Activated naive CD8-positive, alpha-beta T cell treated with anti-CD3 and anti-CD28 coated beads, Interleukin-2, amount 50 U/mL, for 24 hours (primary cell): Measurements from ENCODE around the gene CUBN.

ENCODE experiments used
- ATAC-seq: fragments of 150-1000 bp; cut with Tn5 transposase; one replicate; pipeline ENCODE4 v1.10.0; 2021
- DNase-seq: peaks from one replicate; pipeline ENCODE4 v3.0.0; 2021
- H3K27ac Mint-ChIP-seq: one replicate; pipeline ENCODE4 v1.8.0; 2021; ENCODE audit warnings: mild to moderate bottlenecking, mixed read lengths
- H3K27me3 Mint-ChIP-seq: one replicate; pipeline ENCODE4 v1.8.0; 2021; ENCODE audit warnings: mixed read lengths
- H3K36me3 Mint-ChIP-seq: one replicate; pipeline ENCODE4 v1.8.0; 2021; ENCODE audit warnings: low read depth, mixed read lengths
- H3K4me1 Mint-ChIP-seq: one replicate; pipeline ENCODE4 v1.8.0; 2021; ENCODE audit warnings: mixed read lengths
- H3K4me3 Mint-ChIP-seq: one replicate; pipeline ENCODE4 v1.8.0; 2021; ENCODE audit warnings: mild to moderate bottlenecking, moderate library complexity, mixed read lengths
- H3K9me3 Mint-ChIP-seq: one replicate; pipeline ENCODE4 v1.8.0; 2021; ENCODE audit warnings: mixed read lengths

Gene CUBN

DNA sequence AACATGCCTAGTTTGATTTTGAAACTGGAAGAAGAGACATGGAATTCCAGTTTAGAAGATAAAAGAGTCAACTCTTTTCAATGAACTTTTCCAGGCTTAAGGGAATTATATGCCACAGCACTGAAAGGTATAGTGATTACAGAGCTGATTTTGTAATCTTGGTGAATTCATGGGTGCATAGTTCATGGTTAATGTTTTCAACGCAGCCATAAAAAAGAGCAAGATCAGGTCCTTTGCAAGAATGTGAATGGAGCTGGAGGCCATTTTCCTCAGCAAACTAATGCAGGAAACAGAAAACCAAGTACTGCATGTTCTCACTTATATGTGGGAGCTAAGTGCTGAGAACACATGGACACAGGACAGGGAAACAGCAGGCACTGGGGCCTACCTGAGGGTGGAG lies 94.2 kb downstream of the CUBN start:
- no peak overlapping the region for H3K27ac Mint-ChIP-seq
- DNase-seq, result no peak
- peaks cover 37% of the 10 kb centered on the region for H3K4me1 Mint-ChIP-seq

GRCh38 chr10:17033529-17034260 lies 95.9 kb downstream of the CUBN start:
- peaks cover 54% of the 10 kb centered on the region for H3K4me1 Mint-ChIP-seq
- H3K27ac Mint-ChIP-seq, result no peak overlapping the region
- no peaks in the 10 kb centered on the region for H3K9me3 Mint-ChIP-seq
- H3K27me3 Mint-ChIP-seq, result no peaks in the 10 kb centered on the region
- no peak for ATAC-seq
- no peak for DNase-seq
- H3K4me3 Mint-ChIP-seq, result no peak overlapping the region
- H3K36me3 Mint-ChIP-seq, result no peaks in the 10 kb centered on the region

More for the DNA sequence above, 94.2 kb downstream of the CUBN start:
- Mint-ChIP-seq H3K27me3 (no peaks in the 10 kb centered on the region), H3K36me3 (no peaks in the 10 kb centered on the region), H3K4me3 (no peak overlapping the region), H3K9me3 (no peaks in the 10 kb centered on the region)
- ATAC-seq, result no peak

GRCh38 chr10:17031637-17032635 lies 97.7 kb downstream of the CUBN start:
- Mint-ChIP-seq H3K27ac (peak overlapping the region; percentile 9), H3K4me3 (no peak overlapping the region), H3K4me1 (peaks cover 68% of the 10 kb centered on the region), H3K9me3 (no peaks in the 10 kb centered on the region), H3K36me3 (no peaks in the 10 kb centered on the region), H3K27me3 (no peaks in the 10 kb centered on the region)
- DNase-seq (no peak), ATAC-seq (no peak)

GRCh38 chr10:17029581-17030271 lies 99.9 kb downstream of the CUBN start:
- Mint-ChIP-seq H3K36me3 (peaks cover 2% of the 10 kb centered on the region), H3K4me3 (peak overlapping the region; percentile 77), H3K27ac (peak overlapping the region; percentile 97), H3K9me3 (no peaks in the 10 kb centered on the region), H3K27me3 (peaks cover 3% of the 10 kb centered on the region), H3K4me1 (peaks cover 90% of the 10 kb centered on the region)
- DNase-seq (peak; percentile 80), ATAC-seq (peak; percentile 31)

- Mint-ChIP-seq H3K4me1 (peaks cover 95% of the 10 kb centered on the region), H3K27me3 (peaks cover 3% of the 10 kb centered on the region), H3K36me3 (peaks cover 2% of the 10 kb centered on the region), H3K9me3 (no peaks in the 10 kb centered on the region), H3K4me3 (peak overlapping the region; percentile 77), H3K27ac (peak overlapping the region; percentile 97)
- no peak for ATAC-seq
- no peak for DNase-seq
Measured at GRCh38 chr10:17029239-17029580, 100.4 kb downstream of the CUBN start.

- Mint-ChIP-seq H3K36me3 (peaks cover 2% of the 10 kb centered on the region), H3K4me1 (peaks cover 96% of the 10 kb centered on the region), H3K9me3 (no peaks in the 10 kb centered on the region), H3K4me3 (peak overlapping the region; percentile 77), H3K27me3 (peaks cover 3% of the 10 kb centered on the region), H3K27ac (peak overlapping the region; percentile 97)
- no peak for ATAC-seq
- peak; percentile 27 for DNase-seq
Measured at GRCh38 chr10:17028798-17029197, 100.8 kb downstream of the CUBN start.

- ATAC-seq, result peak; percentile 52
- Mint-ChIP-seq H3K27ac (peak overlapping the region; percentile 99), H3K4me3 (peak overlapping the region; percentile 53), H3K4me1 (peaks cover 95% of the 10 kb centered on the region), H3K36me3 (peaks cover 2% of the 10 kb centered on the region), H3K9me3 (no peaks in the 10 kb centered on the region), H3K27me3 (peaks cover 3% of the 10 kb centered on the region)
- peak; percentile 68 for DNase-seq
Measured at GRCh38 chr10:17026686-17027485, 102.7 kb downstream of the CUBN start.

GRCh38 chr10:17025444-17026295 lies 103.9 kb downstream of the CUBN start:
- peak overlapping the region; percentile 99 for H3K27ac Mint-ChIP-seq
- DNase-seq (peak; percentile 75), ATAC-seq (peak; percentile 75)
- H3K4me1 Mint-ChIP-seq, result peaks cover 85% of the 10 kb centered on the region
- H3K9me3 Mint-ChIP-seq, result no peaks in the 10 kb centered on the region
- peaks cover 3% of the 10 kb centered on the region for H3K27me3 Mint-ChIP-seq
- peak overlapping the region; percentile 73 for H3K4me3 Mint-ChIP-seq
- peaks cover 2% of the 10 kb centered on the region for H3K36me3 Mint-ChIP-seq

GRCh38 chr10:17024461-17024860 lies 105.2 kb downstream of the CUBN start:
- DNase-seq, result no peak
- peak overlapping the region; percentile 53 for H3K4me3 Mint-ChIP-seq
- H3K27ac Mint-ChIP-seq, result peak overlapping the region; percentile 99
- peaks cover 1% of the 10 kb centered on the region for H3K9me3 Mint-ChIP-seq
- peaks cover 2% of the 10 kb centered on the region for H3K36me3 Mint-ChIP-seq
- ATAC-seq, result no peak
- H3K27me3 Mint-ChIP-seq, result peaks cover 3% of the 10 kb centered on the region
- peaks cover 77% of the 10 kb centered on the region for H3K4me1 Mint-ChIP-seq

- H3K27me3 Mint-ChIP-seq, result peaks cover 3% of the 10 kb centered on the region
- peaks cover 6% of the 10 kb centered on the region for H3K36me3 Mint-ChIP-seq
- DNase-seq (peak; percentile 66), ATAC-seq (peak; percentile 75)
- peak overlapping the region; percentile 99 for H3K27ac Mint-ChIP-seq
- H3K9me3 Mint-ChIP-seq, result peaks cover 6% of the 10 kb centered on the region
- peaks cover 73% of the 10 kb centered on the region for H3K4me1 Mint-ChIP-seq
- H3K4me3 Mint-ChIP-seq, result peak overlapping the region; percentile 53
Measured at GRCh38 chr10:17023386-17024298, 106.0 kb downstream of the CUBN start.

DNA sequence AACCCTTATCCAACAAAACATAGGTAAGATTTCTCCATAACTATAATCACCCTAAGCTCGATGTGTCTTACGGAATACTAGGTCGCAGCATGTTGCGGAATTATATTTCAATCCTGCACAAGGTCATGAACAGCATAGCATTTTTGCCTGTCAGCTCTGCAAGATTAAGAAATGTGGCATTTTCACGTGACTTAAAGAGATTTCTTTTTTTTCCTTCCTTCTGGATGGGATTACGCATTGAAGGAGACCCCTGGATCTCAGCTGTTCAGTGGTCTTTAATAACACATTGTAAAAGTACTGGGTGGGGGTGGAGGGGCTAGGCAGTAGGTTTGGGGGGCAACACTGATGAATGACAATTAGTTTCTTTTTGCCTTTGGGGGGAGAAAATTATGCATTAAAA lies 106.7 kb downstream of the CUBN start:
- Mint-ChIP-seq H3K4me1 (peaks cover 66% of the 10 kb centered on the region), H3K36me3 (peaks cover 10% of the 10 kb centered on the region), H3K27me3 (peaks cover 3% of the 10 kb centered on the region), H3K4me3 (peak overlapping the region; percentile 53), H3K27ac (peak overlapping the region; percentile 99), H3K9me3 (peaks cover 6% of the 10 kb centered on the region)
- DNase-seq (no peak), ATAC-seq (no peak)

GRCh38 chr10:17022466-17022825 lies 107.2 kb downstream of the CUBN start:
- no peak overlapping the region for H3K4me3 Mint-ChIP-seq
- peaks cover 6% of the 10 kb centered on the region for H3K9me3 Mint-ChIP-seq
- H3K27me3 Mint-ChIP-seq, result peaks cover 3% of the 10 kb centered on the region
- no peak for ATAC-seq
- no peak for DNase-seq
- peaks cover 63% of the 10 kb centered on the region for H3K4me1 Mint-ChIP-seq
- H3K36me3 Mint-ChIP-seq, result peaks cover 10% of the 10 kb centered on the region
- H3K27ac Mint-ChIP-seq, result peak overlapping the region; percentile 99
